ENCODE results near the gene MOSPD3. TPM values are rescaled to one million over a fixed set of nuclear protein-coding genes. Genes with fewer than 3 reads are reported as not detected.
A peak's percentile ranks its signal among the peaks of the same experiment; 100 is the strongest.

Gene MOSPD3
- total RNA-seq, 1 experiment from 2014 or later, result 9.4 TPM

GRCh38 chr7:100586266-100587025, 25.9 kb upstream of the MOSPD3 start, which contains the start of gene FBXO24:
TSS of gene FBXO24 (plus strand) at chr7:100586328. CDS start at chr7:100586626, 298 bp downstream.
- POLR2A ChIA-PET (ENCODE audit: unreplicated experiment), result interaction anchor here (0.6 to 1.6 kb wide), 8 partner anchors 16 to 722 kb away, joined by 4 to 12 read pairs (median 6); partner anchors contain the start of genes MOSPD3, NYAP1 and POP7
- intact Hi-C loops (cut with micrococcal nuclease), result loop anchor here (1.0 to 5.0 kb wide), 5 partner anchors 18 to 157 kb away; partner anchors contain the start of genes GIGYF1, GNB2 and MEPCE
- TF ChIP-seq, protein P1, sequence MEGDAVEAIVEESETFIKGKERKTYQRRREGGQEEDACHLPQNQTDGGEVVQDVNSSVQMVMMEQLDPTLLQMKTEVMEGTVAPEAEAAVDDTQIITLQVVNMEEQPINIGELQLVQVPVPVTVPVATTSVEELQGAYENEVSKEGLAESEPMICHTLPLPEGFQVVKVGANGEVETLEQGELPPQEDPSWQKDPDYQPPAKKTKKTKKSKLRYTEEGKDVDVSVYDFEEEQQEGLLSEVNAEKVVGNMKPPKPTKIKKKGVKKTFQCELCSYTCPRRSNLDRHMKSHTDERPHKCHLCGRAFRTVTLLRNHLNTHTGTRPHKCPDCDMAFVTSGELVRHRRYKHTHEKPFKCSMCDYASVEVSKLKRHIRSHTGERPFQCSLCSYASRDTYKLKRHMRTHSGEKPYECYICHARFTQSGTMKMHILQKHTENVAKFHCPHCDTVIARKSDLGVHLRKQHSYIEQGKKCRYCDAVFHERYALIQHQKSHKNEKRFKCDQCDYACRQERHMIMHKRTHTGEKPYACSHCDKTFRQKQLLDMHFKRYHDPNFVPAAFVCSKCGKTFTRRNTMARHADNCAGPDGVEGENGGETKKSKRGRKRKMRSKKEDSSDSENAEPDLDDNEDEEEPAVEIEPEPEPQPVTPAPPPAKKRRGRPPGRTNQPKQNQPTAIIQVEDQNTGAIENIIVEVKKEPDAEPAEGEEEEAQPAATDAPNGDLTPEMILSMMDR (conservative IDR thresholded peaks at IDR 0.05; ENCODE audit: low read depth, low read length), result no peak
- no peak for TF ChIP-seq EZH2phosphoT487 (IDR thresholded peaks at IDR 0.05; ENCODE audit: borderline replicate concordance, low read length)
- TF ChIP-seq EZH2 (IDR thresholded peaks at IDR 0.05; ENCODE audit: low read length, unreplicated experiment), result no peak
- Histone ChIP-seq H3K4me2 (ENCODE audit: low read length) (peak within 1 kb of the TSS; percentile 86), H3K27me3 (ENCODE audit: low read length) (no peaks in the 10 kb centered on the region), H3K36me3 (ENCODE audit: low read depth, low read length) (no peaks in the 10 kb centered on the region), H3K4me3 (ENCODE audit: low read length) (peak within 1 kb of the TSS; percentile 78), H3K79me2 (ENCODE audit: low read length) (peaks cover 24% of the 10 kb centered on the region), H3F3A (ENCODE audit: low read length, unreplicated experiment) (no peaks in the 10 kb centered on the region), H3K9ac (ENCODE audit: low read length) (peak within 1 kb of the TSS; percentile 94), H3K9me3 (ENCODE audit: low read length) (no peaks in the 10 kb centered on the region), H3K9me2 (replicated peaks; ENCODE audit: low read length) (no peaks in the 10 kb centered on the region), H2AFZ (ENCODE audit: low read length) (peak within 1 kb of the TSS; percentile 80), H3K27ac (ENCODE audit: low read length) (peak within 1 kb of the TSS; percentile 77), H3K4me1 (ENCODE audit: insufficient read depth, low read length) (peaks cover 17% of the 10 kb centered on the region), H4K20me1 (ENCODE audit: low read length) (no peaks in the 10 kb centered on the region)
- CTCF ChIA-PET, result interaction anchor here (0.5 to 1.3 kb wide), 11 partner anchors 26 to 498 kb away, joined by 3 to 6 read pairs (median 3); partner anchors contain the start of genes MOSPD3, POP7 and TRIM56
- DNase-seq (peak; percentile 99), ATAC-seq (peak; percentile 84)
- BruUV-seq (replicated peaks), result no TSS peak

GRCh38 chr7:100588438-100588837, 23.9 kb upstream of the MOSPD3 start:
- Histone ChIP-seq H3K9ac (ENCODE audit: low read length) (no peak overlapping the region), H3K4me2 (ENCODE audit: low read length) (no peak overlapping the region), H3K27ac (ENCODE audit: low read length) (no peak overlapping the region), H3K4me1 (ENCODE audit: insufficient read depth, low read length) (peaks cover 15% of the 10 kb centered on the region), H3F3A (ENCODE audit: low read length, unreplicated experiment) (no peaks in the 10 kb centered on the region), H3K36me3 (ENCODE audit: low read depth, low read length) (no peaks in the 10 kb centered on the region), H3K9me3 (ENCODE audit: low read length) (no peaks in the 10 kb centered on the region), H2AFZ (ENCODE audit: low read length) (no peak overlapping the region), H3K27me3 (ENCODE audit: low read length) (no peaks in the 10 kb centered on the region), H4K20me1 (ENCODE audit: low read length) (no peaks in the 10 kb centered on the region), H3K4me3 (ENCODE audit: low read length) (no peak overlapping the region), H3K9me2 (replicated peaks; ENCODE audit: low read length) (no peaks in the 10 kb centered on the region), H3K79me2 (ENCODE audit: low read length) (peaks cover 20% of the 10 kb centered on the region)
- intact Hi-C loops (cut with micrococcal nuclease), result loop anchor here (1.0 to 5.0 kb wide), 2 partner anchors 24 to 104 kb away; partner anchors contain the start of gene GIGYF1
- ChIA-PET POLR2A (ENCODE audit: unreplicated experiment) (interaction anchor here (0.6 to 0.7 kb wide), 4 partner anchors 23 to 584 kb away, joined by 3 to 17 read pairs (median 4); no protein-coding TSS in a partner anchor), CTCF (interaction anchor here (0.5 to 1.2 kb wide), 11 partner anchors 17 to 697 kb away, joined by 3 to 12 read pairs (median 4); partner anchors contain the start of genes SRRT and ZCWPW1)
- TF ChIP-seq EZH2 (IDR thresholded peaks at IDR 0.05; ENCODE audit: low read length, unreplicated experiment) (no peak), EZH2phosphoT487 (IDR thresholded peaks at IDR 0.05; ENCODE audit: borderline replicate concordance, low read length) (no peak)
- TF ChIP-seq, protein P1 (conservative IDR thresholded peaks at IDR 0.05; ENCODE audit: low read depth, low read length), result peak; percentile 49; the same call in 1 of the 2 replicates
- ATAC-seq (no peak), DNase-seq (peak; percentile 36)
- BruUV-seq (replicated peaks), result no TSS peak
